Uterus (tissue), 2 donors: ENCODE measurements around the gene LRRC56.

Experiments
- POLR2A ChIP-seq, 2 donors: fragments of 450-650 bp; IDR thresholded peaks; one replicate each; pipeline ENCODE4 v1.6.1; 2016; ENCODE audit warnings: antibody characterized with exemption in 2 of 2, mild to moderate bottlenecking in 1 of 2, moderate library complexity in 1 of 2
- TF ChIP-seq, protein P1 (sequence below), 4 experiments: fragments of 200-600 bp in 2 of 4; fragments of 450-650 bp in 2 of 4; sonication (generic) in 2 of 4; IDR thresholded peaks; one replicate each; pipeline ENCODE4 v1.5.1; 2016 to 2019; ENCODE audit warnings: antibody characterized with exemption in 4 of 4, mild to moderate bottlenecking in 2 of 4, moderate library complexity in 1 of 4

DNA sequence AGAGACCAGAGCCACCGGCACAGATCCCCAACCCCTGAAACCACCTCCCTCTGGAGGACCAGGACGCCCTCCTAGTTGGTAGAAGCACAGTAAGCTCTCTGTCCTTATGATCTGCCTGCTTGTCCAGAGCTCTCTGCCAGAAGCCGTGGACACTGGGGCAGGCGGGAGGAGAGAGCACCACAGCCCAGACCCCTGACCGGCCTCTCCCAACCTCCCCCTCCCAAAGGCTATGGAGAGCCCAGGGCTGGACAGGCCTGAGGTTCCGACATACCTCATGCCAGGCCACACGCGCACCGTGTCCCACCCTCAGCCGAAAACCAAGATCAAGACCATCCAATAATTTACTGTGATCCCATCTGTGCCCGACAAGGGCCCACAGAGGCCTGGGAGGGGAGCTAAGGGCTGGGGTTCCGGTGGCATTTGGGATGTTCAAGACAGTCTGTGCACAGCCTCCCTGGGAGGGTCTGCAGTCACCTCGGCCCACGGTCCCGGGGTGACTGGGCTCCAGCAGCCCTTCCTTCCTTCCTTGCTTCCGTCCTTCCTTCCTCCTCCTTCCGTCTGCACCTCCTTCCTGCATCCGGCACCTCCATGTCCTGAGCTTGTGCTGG lies 5.3 kb upstream of the LRRC56 start:
- TF ChIP-seq POLR2A (IDR thresholded peaks at IDR 0.05), result no peak
- TF ChIP-seq, protein P1, sequence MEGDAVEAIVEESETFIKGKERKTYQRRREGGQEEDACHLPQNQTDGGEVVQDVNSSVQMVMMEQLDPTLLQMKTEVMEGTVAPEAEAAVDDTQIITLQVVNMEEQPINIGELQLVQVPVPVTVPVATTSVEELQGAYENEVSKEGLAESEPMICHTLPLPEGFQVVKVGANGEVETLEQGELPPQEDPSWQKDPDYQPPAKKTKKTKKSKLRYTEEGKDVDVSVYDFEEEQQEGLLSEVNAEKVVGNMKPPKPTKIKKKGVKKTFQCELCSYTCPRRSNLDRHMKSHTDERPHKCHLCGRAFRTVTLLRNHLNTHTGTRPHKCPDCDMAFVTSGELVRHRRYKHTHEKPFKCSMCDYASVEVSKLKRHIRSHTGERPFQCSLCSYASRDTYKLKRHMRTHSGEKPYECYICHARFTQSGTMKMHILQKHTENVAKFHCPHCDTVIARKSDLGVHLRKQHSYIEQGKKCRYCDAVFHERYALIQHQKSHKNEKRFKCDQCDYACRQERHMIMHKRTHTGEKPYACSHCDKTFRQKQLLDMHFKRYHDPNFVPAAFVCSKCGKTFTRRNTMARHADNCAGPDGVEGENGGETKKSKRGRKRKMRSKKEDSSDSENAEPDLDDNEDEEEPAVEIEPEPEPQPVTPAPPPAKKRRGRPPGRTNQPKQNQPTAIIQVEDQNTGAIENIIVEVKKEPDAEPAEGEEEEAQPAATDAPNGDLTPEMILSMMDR (IDR thresholded peaks at IDR 0.05), result no peak
